Glomerular visceral epithelial cell (primary cell): ENCODE results near the gene IFT27.
"Not testable (repeated sequence)": the region's sequence is repeated elsewhere in the genome, so short reads cannot be mapped to it uniquely, and the experiment has no call there.

ENCODE experiments used
- DNase-seq: peaks from one replicate; pipeline ENCODE4 v3.0.0-alpha.2; 2016; ENCODE audit errors: extremely low spot score

Gene IFT27

DNA sequence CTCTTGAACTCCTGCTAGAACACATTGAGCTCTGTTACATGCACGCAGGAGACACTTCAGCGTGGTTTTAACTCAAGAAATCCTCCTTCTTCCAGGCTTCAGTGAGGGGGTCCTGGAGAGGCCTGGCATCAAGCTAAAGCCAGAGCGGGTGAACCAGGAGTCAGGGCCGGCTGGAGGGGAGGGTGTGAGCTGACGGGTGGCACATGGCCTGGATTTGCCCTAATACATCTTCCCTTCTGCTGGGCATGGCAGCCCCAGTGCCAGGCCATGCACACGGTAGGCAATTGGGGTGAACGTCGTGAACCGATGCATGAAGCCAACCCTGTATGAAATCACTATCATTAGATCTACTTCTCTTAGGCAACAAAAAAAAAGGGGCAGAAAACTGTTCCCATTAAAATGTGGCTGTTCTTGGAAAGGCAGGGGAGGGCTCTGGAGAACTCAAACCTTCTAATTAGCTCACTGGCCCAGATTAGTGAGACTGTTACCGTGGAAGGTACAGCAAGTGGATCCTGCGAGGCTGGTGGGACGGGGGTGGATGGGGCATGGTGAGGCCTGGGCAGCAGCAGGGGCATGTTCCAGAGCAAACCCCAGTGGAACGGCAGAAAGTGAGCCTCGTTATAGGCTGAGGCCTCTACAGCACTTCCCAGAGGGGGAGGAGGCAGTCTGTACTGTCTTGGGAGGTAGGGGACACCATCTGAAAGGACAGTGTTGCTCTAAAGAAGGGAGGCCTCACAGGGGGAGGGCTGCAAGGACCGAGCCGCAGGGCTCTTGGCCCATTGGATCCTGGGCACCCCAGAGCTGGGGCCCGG lies 10.6 kb downstream of the IFT27 start:
- no peak for DNase-seq

DNA sequence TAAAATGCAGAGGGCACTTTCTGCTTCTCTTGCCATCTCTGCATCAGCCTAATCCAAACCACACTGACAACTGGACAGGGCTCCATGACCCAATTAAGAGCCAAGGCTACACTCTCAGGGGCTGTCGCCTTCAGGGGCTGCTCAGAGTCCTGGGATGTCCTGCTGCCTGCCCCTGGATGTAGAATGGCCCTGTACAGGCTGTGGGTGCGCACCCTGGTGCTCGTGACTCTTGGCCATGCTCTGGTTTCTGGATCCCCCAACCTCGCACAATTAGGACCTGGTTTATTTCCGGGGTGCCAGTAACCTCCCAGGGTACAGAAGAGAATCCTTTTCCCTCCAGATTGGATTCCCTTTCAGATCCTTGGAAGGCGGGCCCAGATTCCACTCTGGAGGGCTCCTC lies 11.3 kb downstream of the IFT27 start:
- no peak for DNase-seq

GRCh38 chr22:36764060-36764459 lies 11.9 kb downstream of the IFT27 start:
- no peak for DNase-seq

DNA sequence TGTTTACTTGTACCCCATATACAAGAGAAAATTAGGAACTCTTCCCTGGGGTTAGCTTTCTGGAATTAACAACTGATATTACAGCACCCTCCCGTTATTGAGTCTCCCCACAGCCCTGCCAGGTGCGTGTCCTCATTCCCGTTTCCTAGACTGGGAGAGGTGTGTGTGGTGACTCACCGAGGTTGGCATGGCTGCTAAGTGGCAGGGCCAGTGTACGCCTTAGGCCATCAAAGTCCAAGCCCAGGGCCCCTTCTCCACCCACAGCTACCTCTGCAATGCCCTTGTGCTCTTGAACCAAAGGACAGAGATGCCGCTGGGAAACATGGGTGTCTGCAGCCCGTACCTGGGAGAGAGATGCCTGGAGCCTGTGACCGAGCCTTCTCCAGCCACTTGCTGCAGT lies 12.3 kb downstream of the IFT27 start:
- no peak for DNase-seq

DNA sequence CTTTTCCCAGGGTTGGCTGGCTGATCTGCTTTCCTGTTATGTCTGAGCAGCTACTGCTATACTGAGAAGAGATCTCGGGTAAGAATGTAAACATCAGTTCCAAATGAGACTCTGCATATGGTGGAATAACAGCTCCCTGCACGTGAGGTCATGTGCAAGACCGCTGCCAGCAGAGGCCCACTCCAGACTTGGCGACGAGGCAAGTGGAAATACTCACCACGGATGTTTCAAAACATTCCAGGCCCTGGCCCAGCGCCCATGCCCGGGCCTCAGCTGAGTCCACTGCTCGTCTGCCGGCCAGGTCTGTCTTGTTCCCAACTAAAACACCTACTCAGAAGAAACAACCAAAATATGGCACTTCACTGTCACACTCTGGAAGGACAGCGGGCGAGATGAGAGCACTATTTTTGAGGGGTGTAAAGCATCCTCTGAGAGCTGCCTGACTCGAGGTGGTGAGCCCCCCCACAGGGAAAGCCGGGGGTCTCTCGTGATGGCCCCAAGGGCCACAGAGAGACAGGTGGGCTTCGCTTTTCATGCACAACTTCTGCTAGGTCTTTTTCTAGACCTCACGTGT lies 13.1 kb downstream of the IFT27 start:
- no peak for DNase-seq

DNA sequence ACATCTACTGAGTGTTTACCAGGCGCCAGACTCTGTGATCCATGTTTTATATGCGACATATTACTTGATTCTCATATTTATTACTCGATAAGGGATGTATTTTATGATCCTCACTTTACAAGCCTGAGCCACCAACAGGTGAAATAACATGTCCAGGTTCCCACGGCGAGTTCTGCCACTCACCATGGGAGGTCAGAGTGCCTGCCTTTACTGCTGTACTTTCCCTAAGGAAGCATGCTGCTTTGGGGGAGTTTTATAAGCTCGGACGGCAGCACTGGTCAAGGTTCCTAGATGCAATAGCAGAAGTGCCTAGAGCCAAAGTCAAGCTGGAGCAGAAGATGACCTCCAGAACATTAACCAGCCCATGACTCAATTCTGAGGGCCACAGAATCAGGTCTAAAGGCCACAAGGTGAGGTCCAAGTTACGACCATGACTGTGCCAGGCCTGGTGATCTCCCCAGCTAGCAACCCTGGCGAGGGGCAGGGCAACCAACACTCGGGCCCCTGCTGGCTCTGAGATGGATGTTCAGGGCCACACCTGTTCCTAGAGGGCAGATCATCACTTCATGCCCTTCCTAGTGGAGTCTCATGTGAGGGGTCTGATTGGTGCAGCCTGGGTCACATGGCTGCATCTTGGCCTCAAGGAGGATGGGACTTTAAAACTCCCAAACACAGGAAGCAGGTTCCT lies 14.2 kb downstream of the IFT27 start:
- no peak for DNase-seq

DNA sequence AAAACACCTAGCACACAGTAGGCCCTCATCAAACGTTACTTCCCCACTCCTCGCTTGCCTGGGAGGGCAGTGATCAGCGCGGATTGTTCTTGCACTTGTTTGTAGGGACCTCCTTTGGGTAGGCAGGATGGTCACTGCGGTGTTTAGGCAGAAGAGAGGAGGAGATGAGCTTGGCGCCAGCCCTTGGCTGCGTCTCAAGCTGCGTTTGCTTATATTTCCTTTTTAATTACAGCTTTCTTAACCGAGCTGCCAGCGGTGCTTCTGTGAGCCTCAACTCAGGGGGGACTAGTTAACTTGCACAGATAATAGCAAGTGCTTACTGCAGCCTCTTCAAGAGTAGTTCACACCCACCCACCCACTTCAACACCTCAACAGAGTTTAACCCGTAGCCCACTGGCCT lies 15.1 kb downstream of the IFT27 start:
- no peak for DNase-seq

DNA sequence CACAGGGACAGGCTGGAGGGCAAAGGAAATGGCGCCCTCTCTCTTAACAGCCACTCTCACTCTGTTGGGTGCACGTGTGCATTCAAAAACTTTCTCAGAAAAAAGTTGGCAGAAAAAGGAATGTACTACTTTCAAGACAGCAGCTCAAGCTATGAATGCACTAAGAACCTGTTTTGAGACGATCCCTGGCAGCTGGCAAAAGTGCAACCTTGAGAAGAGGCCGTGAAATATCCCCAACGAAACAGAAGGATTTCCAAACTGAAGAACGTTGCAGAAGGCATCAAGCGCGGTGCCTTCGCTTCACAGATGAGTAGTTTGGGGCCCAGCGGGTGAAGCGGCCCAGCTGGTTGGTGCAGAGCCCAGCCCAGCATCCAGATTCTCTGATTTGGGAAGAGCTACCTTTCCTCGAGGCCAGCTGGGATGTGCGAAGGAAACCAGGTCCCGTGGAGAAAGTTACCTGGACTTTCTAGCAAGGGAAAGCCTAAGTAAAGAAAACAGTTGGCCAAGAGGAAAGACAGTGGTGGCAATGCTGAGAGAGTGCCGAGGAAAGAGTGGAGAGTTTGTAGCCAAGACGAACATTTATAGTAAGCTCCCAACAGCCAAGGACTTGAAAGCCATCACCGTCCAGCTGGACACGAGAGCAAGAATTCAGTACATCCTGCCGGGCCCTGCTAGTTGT lies 16.3 kb downstream of the IFT27 start:
- DNase-seq = no peak

DNA sequence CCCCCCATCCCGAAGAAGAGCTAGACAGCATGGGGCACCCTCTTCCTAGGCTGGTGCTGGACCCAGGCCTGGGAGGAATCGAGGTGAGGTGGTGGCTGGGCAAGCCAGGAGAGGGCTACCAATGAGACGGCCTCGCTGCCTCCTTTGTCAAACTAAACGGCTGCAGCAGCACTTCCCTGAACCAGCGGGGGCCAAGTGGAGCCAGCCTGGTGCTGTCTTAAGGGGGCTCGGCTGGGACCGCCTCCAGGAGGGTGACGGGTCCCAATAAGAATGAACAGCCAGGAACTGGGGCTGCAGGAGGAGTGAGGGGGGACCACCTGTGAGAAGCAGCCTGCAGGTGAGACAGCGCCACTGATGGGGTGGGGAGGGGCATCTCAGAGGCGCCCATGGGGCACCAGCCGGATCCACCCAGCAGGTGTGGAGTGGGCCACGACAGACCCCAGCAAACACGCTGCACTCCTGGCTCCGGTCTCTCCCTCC lies 17.1 kb downstream of the IFT27 start:
- DNase-seq = no peak

DNA sequence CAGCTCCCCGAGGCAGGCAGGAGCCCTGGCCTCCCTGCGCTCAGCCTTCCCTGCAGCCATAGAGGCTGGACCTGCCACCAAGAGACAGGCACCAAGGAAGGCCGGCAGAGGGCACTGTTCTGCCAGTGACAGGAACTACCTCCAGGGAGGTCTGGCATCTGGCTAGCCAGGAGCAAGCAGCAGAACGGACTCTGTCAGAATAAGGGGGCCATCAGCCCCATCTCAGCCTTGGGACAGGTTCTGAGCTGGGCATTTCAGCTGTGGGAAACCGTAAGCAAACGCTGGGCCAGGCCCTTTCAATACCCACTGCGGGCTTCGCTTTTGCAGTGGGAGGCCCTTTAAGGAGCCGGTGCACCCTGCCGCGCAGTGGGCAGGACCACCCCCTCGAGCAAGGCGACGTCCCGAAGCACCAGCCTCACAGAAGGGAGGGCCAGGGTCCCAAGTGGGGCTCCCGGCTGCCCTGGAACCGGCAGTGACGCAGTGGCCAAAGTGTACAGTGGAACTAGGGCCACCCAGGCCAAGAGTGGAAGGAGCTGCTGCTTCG lies 18.2 kb downstream of the IFT27 start:
- peak; percentile 60 for DNase-seq

DNA sequence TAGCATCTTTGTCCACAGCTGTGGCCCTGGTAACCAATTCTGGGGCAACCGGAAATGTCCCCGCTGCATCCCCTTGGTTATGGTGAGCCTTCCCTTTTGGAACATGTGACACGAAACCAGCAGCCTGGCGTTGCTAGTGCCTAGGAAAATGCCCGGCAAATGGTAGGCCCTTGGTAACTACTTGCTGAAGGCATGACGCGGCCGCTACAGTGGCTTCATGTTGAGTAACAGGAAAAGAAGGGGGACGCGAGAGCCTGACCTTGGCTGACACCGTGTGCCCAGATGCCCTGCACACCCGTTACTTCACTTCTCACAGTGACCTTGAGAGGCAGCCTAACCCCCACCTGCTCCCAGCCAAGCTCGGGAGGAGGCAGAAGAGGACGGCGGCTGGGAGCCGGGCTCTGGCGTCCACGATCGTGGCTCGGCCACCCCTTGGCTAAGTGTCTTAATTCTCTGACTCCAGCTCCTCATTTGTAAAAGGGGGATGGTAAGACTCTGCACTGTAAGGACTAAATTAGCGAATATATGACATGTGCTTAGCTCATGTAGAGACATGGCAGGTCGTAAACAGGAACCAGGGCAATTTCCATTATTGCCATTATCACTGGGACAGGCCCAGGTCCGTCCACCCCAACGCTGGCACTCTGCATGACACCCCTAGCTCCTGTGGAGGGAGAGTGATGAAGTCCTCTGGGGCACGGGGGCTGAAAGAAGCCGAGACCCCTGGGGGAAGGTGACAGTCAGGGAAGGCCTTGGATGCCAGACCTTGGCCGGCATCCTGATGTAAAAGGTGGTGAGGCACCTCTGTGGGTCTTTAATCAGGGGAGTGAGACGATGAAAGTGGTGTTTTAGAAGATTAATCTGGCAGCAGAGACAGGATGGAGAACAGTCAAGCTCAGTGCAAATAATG lies 18.9 kb downstream of the IFT27 start:
- no peak for DNase-seq

GRCh38 chr22:36756031-36756430 lies 19.9 kb downstream of the IFT27 start:
- no peak for DNase-seq

DNA sequence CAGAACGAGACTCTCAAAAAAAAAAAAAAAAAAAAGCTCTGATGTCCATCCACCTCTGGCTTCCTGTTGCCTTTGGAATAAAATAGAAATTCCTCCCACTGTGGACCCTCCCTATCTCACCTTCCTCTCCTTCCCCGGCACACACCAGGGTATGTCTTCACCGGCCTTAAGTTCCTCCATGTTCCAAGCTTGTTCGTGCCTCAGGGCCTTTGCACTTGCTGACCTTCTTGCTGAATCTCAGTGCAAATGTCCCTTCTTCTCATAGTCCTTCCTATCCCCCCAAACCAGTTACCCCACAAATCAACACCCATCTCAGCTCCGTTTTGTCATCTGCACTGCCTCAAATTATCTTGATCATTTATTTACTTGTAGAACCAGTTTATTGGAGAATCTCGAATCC lies 20.6 kb downstream of the IFT27 start:
- DNase-seq = no peak

DNA sequence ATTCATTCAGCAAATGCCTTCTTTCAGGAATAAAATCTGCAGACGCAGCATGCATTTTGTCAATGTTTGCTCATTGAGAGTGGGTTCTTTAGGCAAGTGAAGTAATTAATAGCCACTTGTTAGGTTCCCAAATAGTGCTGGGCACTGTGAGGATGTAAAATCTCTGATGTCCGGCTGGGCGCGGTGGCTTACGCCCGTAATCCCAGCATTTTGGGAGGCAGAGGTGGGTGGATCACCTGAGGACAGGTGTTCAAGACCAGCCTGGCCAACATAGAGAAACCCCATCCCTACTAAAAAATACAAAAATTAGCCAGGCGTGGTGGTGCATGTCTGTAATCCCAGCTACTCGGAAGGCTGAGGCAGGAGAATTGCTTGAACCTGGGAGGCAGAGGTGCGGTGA lies 21.0 kb downstream of the IFT27 start:
- not testable (repeated sequence) for DNase-seq

- DNase-seq = no peak
These were observed 22.0 kb downstream of the IFT27 start for GRCh38 chr22:36753916-36754315.

DNA sequence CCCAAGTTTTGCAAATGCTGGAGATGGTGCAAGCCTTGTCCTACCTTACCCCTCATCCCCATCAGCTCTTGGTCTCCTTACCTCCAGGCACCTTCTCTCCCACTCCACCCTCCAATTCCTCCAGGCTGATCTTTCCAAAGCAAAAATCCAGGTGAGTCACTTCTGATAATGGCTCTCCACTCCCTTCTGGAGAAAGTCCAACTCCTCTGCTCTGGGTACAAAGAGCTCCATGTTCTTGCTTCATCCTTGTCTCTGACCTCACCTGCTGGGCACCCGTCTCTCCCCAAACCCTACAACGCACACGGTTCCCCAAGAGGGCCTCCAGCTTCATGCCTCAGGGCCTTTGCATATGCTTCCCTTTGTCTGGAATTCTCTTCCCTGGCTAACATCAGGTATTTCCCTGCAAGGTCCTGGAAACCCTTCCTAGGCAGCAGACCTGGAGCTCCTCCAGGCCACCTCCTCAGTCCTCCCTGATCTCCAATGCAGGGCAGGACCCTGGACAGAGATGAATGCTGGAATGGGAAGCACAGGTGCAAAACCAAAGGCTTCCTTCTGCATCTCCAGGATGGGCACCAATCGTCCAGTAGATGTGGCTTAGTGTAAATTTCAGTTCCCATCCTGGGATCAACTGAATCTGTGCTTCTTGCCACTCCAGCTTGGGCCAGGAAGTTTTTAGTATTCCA lies 22.7 kb downstream of the IFT27 start:
- no peak for DNase-seq

GRCh38 chr22:36746375-36746970 lies 29.4 kb downstream of the IFT27 start:
- DNase-seq = no peak

- DNase-seq = no peak
These were observed 30.5 kb downstream of the IFT27 start for GRCh38 chr22:36745301-36745995.

DNA sequence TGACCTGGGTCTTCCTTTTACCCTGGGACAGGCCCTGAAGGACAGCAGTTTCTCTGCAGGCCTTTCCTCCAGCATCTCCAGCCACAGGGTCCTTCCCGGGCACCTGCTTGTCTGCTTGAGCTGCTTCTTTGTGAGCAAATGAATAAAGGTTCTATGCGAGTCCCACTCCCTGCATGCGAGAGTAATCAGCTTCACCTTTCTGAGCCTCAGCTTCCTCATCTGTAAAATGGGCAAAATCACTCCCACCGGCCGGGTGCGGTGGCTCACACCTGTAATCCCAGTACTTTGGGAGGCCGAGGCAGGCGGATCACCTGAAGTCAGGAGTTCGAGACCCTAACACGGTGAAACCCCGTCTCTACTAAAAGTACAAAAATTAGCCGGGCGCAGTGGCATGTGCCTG lies 31.1 kb downstream of the IFT27 start:
- no peak for DNase-seq

- DNase-seq = no peak
These were observed 31.5 kb downstream of the IFT27 start for GRCh38 chr22:36744413-36744765.
